Thymus (tissue), 11 donors: ENCODE measurements around the gene PLEKHG4B. TPM values are rescaled to one million over a fixed set of nuclear protein-coding genes. Genes with fewer than 3 reads are reported as not detected.
A peak's percentile ranks its signal among the peaks of the same experiment; 100 is the strongest.

Experiments used
- DNase-seq, 9 donors: peaks; one replicate each; pipeline ENCODE4 v3.0.0-alpha.2; 2013; ENCODE audit warnings: low spot score in 9 of 9, low read depth in 6 of 9, missing footprints in 1 of 9
- H3K27ac ChIP-seq, 2 donors: one replicate each; pipeline ENCODE4 v1.5.1; 2013; ENCODE audit warnings: control low read depth in 1 of 2, low read depth in 1 of 2, low read length in 1 of 2, mild to moderate bottlenecking in 1 of 2, moderate library complexity in 1 of 2
- H3K27me3 ChIP-seq, 2 donors: one replicate each; pipeline ENCODE4 v1.5.1; 2013; ENCODE audit warnings: low read length in 1 of 2; ENCODE audit not compliant: control insufficient read depth in 2 of 2, insufficient read depth in 1 of 2
- H3K36me3 ChIP-seq, 2 donors: one replicate each; pipeline ENCODE4 v1.5.1; 2013; ENCODE audit warnings: low read length in 1 of 2, mild to moderate bottlenecking in 1 of 2, moderate library complexity in 1 of 2; ENCODE audit not compliant: control insufficient read depth in 2 of 2, insufficient read depth in 2 of 2
- H3K4me1 ChIP-seq, 2 donors: one replicate each; pipeline ENCODE4 v1.5.1; 2013; ENCODE audit warnings: low read length in 2 of 2; ENCODE audit not compliant: control insufficient read depth in 2 of 2, insufficient read depth in 2 of 2
- H3K4me3 ChIP-seq, 2 donors: one replicate each; pipeline ENCODE4 v1.5.1; 2013; ENCODE audit warnings: low read length in 2 of 2, control low read depth in 1 of 2, mild to moderate bottlenecking in 1 of 2
- H3K9me3 ChIP-seq, 2 donors: one replicate each; pipeline ENCODE4 v1.5.1; 2013; ENCODE audit warnings: low read length in 1 of 2, mild to moderate bottlenecking in 1 of 2; ENCODE audit not compliant: control insufficient read depth in 2 of 2, insufficient read depth in 1 of 2
- WGBS: extraction: QIAGEN DNeasy Blood & Tissue Kit; methylation state at CpG from one replicate; pipeline ENCODE4 v1.1.7; 2013; 5-methylcytosine and 5-hydroxymethylcytosine counted together
- polyA plus RNA-seq: library from polyadenylated mRNA; stranded (reverse); fragments of 200-250 nt; gene quantifications from one replicate; pipeline ENCODE4 v1.2.3, GENCODE V29; 2013
- total RNA-seq: library from RNA; stranded (reverse); fragments of 120-200 nt; gene quantifications from one replicate; pipeline ENCODE4 v1.2.4, GENCODE V29; 2013
- donor health status: healthy.

PLEKHG4B gene
- total and polyA plus RNA-seq, 2 donors = 0.47 to 0.64 TPM

GRCh38 chr5:74503-75109 is 17.4 kb upstream of the PLEKHG4B start:
- Histone ChIP-seq H3K4me3 (no peak overlapping the region), H3K36me3 (no peaks in the 10 kb centered on the region), H3K27me3 (peaks cover 0 to 6% of the 10 kb centered on the region in 2 donors), H3K9me3 (no peaks in the 10 kb centered on the region), H3K4me1 (no peaks in the 10 kb centered on the region), H3K27ac (no peak overlapping the region)
- no peak for DNase-seq
- 90% methylated on average over 15 of the region's 15 CpGs for WGBS

- Histone ChIP-seq H3K27me3 (peaks cover 2 to 6% of the 10 kb centered on the region in 2 donors), H3K9me3 (no peaks in the 10 kb centered on the region), H3K4me1 (no peaks in the 10 kb centered on the region), H3K4me3 (no peak overlapping the region), H3K27ac (no peak overlapping the region), H3K36me3 (no peaks in the 10 kb centered on the region)
- DNase-seq = no peak
- 74% methylated on average over 31 of the region's 31 CpGs for WGBS
Measured at GRCh38 chr5:75331-76320, 16.3 kb upstream of the PLEKHG4B start.

DNA sequence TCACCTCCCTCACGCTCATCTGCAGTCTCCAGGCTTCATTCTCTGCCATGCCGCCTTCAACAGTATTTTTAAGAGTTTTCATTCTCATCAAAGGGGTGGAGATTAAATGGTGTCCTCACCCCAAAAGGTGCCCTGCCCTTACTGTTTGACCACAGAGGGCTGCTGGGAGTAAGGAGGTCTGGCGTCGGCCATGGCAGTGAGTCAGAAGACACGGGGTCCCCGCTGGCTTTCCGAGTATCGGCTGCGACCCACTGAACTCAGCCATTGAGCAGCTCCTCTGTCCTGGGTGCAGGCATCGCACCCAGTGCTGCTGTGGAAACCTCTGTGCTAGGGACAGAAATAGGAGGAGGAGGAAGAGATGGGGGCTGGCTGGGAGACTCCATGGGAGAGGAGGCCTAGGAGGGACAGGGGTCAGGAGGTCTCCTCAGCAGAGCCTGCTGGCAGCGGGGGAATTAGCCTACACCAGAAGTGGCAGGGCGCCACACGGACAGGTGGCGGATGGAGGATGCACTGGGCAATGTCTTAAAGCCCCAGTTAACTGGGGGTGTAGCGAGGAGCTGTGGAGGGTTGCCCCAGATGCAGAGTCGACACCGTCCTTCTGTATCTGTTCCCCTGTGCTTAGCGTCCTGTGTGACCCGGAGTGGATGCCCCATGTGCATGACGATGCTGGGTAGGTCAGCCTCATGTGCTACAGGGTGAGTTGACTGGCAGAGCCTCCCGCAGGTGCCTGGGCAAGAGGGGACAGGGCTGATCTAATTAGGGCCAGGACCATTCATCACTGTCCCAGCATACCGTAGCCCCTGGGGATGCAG is 15.4 kb upstream of the PLEKHG4B start:
- H3K4me1 ChIP-seq = no peaks in the 10 kb centered on the region
- 89% methylated on average over 22 of the region's 22 CpGs for WGBS
- H3K36me3 ChIP-seq = no peaks in the 10 kb centered on the region
- no peak for DNase-seq
- H3K4me3 ChIP-seq = no peak overlapping the region
- H3K27ac ChIP-seq = no peak overlapping the region
- peaks cover 2 to 11% of the 10 kb centered on the region in 2 donors for H3K27me3 ChIP-seq
- H3K9me3 ChIP-seq = no peaks in the 10 kb centered on the region

DNA sequence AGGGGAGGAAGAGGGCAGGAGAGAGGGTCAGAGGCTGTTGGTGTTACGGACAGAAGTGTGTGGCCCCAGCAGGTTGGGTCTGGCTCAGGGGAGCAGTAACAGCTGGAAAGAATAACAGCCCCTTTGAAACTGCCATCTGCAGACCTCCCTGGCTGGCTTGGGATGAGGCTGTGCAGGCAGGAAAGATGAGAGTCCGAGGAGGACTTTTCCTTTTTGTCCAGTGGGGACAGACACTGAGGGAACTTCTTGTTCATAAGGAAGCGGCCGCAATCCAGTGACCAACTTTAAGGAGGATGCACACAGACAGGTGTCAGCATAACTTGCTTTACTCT is 14.8 kb upstream of the PLEKHG4B start:
- Histone ChIP-seq H3K4me1 (no peaks in the 10 kb centered on the region), H3K4me3 (no peak overlapping the region), H3K36me3 (no peaks in the 10 kb centered on the region), H3K9me3 (no peaks in the 10 kb centered on the region), H3K27me3 (peaks cover 2 to 16% of the 10 kb centered on the region in 2 donors), H3K27ac (no peak overlapping the region)
- DNase-seq = no peak
- WGBS = 96% methylated on average over 4 of the region's 4 CpGs

GRCh38 chr5:77546-77945 is 14.4 kb upstream of the PLEKHG4B start:
- Histone ChIP-seq H3K9me3 (no peaks in the 10 kb centered on the region), H3K4me1 (no peaks in the 10 kb centered on the region), H3K27ac (no peak overlapping the region), H3K4me3 (no peak overlapping the region), H3K36me3 (no peaks in the 10 kb centered on the region), H3K27me3 (peaks cover 2 to 18% of the 10 kb centered on the region in 2 donors)
- DNase-seq = no peak
- WGBS = 87% methylated on average over 10 of the region's 10 CpGs

- Histone ChIP-seq H3K4me3 (no peak overlapping the region), H3K9me3 (no peaks in the 10 kb centered on the region), H3K4me1 (no peaks in the 10 kb centered on the region), H3K27me3 (peaks cover 2 to 20% of the 10 kb centered on the region in 2 donors), H3K27ac (no peak overlapping the region), H3K36me3 (no peaks in the 10 kb centered on the region)
- DNase-seq = peak in 4 of 9 donors; percentile 15 to 43 (median 32)
- WGBS = 76% methylated on average over 17 of the region's 17 CpGs
Measured at GRCh38 chr5:77957-78804, 13.8 kb upstream of the PLEKHG4B start.

GRCh38 chr5:78805-79149 is 13.2 kb upstream of the PLEKHG4B start:
- 87% methylated on average over 2 of the region's 2 CpGs for WGBS
- H3K4me1 ChIP-seq = no peaks in the 10 kb centered on the region
- H3K4me3 ChIP-seq = no peak overlapping the region
- peaks cover 2 to 20% of the 10 kb centered on the region in 2 donors for H3K27me3 ChIP-seq
- H3K9me3 ChIP-seq = no peaks in the 10 kb centered on the region
- no peak overlapping the region for H3K27ac ChIP-seq
- DNase-seq = no peak
- H3K36me3 ChIP-seq = no peaks in the 10 kb centered on the region

DNA sequence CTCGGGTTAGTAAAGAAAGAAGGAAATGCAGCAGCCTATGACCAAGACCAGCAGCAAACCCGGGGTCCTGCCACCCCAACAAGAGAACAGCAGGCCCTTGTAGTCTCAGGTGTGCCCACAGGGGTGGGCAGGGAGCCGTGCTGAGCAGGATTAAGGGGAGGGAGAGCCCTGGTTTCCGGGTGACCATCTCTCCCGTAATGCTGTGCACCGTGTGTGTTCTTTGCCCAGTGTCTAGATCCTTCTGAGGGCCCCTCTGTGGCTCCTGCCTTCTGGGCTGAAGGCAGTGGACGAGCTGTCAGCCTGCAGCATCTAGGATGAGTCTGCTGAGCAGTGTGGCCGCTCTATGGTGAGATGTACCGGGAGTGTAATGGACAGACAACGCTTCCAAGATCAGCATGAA is 12.7 kb upstream of the PLEKHG4B start:
- no peak for DNase-seq
- H3K27me3 ChIP-seq = peaks cover 2 to 20% of the 10 kb centered on the region in 2 donors
- H3K36me3 ChIP-seq = no peaks in the 10 kb centered on the region
- WGBS = 75% methylated on average over 10 of the region's 10 CpGs
- H3K4me3 ChIP-seq = no peak overlapping the region
- no peaks in the 10 kb centered on the region for H3K9me3 ChIP-seq
- no peaks in the 10 kb centered on the region for H3K4me1 ChIP-seq
- H3K27ac ChIP-seq = no peak overlapping the region
